ENCODE data around the gene TAOK1. TPM values are rescaled to one million over a fixed set of nuclear protein-coding genes. Genes with fewer than 3 reads are reported as not detected.

TAOK1 gene
- total RNA-seq, 1 experiment from 2014 or later = 56.3 TPM

DNA sequence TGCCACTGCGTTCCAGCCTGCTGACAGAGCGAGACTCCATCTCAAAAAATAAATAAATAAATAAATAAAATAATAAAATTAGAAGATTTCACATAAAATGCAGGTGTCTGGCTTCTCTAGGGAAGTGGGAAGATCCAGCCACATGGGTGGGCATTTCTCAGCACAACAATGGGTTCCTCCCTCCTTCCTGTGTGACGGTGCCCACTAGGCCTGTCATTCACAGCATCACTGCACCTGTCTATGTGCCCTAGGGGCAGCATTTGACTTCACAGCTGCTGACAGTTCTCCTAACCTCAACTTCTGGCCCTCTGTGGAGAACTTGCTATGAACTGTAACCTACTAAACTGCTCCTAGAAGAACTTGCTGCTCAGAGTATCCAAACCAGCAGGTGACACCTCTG lies 173.7 kb downstream of the TAOK1 start:
- H3K27ac ChIP-seq (ENCODE audit: low read depth, low read length) = no peak overlapping the region
- ChIA-PET CTCF (interaction anchor here (1.0 to 1.3 kb wide), 2 partner anchors 54 to 194 kb away, joined by 3 to 5 read pairs; no protein-coding TSS in a partner anchor), RAD21 (ENCODE audit: low non-redundant PET in 1 of 2, low total read pairs in 2 of 2, uncharacterized antibody in 2 of 2, unreplicated experiment in 2 of 2) (no interaction called here), POLR2A (no interaction called here)
- H3K36me3 ChIP-seq (ENCODE audit: control insufficient read depth in 1 of 2, insufficient read depth in 2 of 2, low read length in 2 of 2) = peaks cover 3 to 4% of the 10 kb centered on the region in 2 experiments; a peak in 1 of 4 replicates
- DNase-seq (ENCODE audit: low read depth, low spot score) (no peak), ATAC-seq (no peak)
- H3K9me3 ChIP-seq (ENCODE audit: control insufficient read depth in 1 of 2, insufficient read depth in 1 of 2, low read depth in 1 of 2, low read length in 2 of 2) = no peaks in the 10 kb centered on the region
- no peak overlapping the region for H3K9ac ChIP-seq (ENCODE audit: low read length)
- intact Hi-C loops (cut with micrococcal nuclease) = no loop called here
- peaks cover 10% of the 10 kb centered on the region; the same call in 1 of the 2 replicates for H3K79me2 ChIP-seq (ENCODE audit: insufficient read depth, low read length)
- H3K9me2 ChIP-seq (ENCODE audit: insufficient read depth) = no peaks in the 10 kb centered on the region
- H3K4me2 ChIP-seq (ENCODE audit: low read length) = no peak overlapping the region
- BruUV-seq (replicated peaks) = no TSS peak
- peaks cover 10 to 19% of the 10 kb centered on the region in 2 experiments for H3K4me1 ChIP-seq (ENCODE audit: control insufficient read depth in 1 of 2, insufficient read depth in 2 of 2, low read length in 2 of 2)
- H2AFZ ChIP-seq (ENCODE audit: low read depth, low read length, poor library complexity, severe bottlenecking) = no peak overlapping the region
- no peaks in the 10 kb centered on the region for H4K20me1 ChIP-seq (ENCODE audit: insufficient read depth)
- no peak overlapping the region for H3K4me3 ChIP-seq (replicated peaks in 1 of 2; ENCODE audit: low read depth in 1 of 2, low read length in 2 of 2)
- no peaks in the 10 kb centered on the region for H3K27me3 ChIP-seq (ENCODE audit: insufficient read depth, low read length)
- no peak for TF ChIP-seq RAD21 (IDR thresholded peaks at IDR 0.05; ENCODE audit: low read depth)
- TF ChIP-seq FOSL1 (IDR thresholded peaks at IDR 0.05; ENCODE audit: low read depth) = no peak
- TF ChIP-seq, protein P1, sequence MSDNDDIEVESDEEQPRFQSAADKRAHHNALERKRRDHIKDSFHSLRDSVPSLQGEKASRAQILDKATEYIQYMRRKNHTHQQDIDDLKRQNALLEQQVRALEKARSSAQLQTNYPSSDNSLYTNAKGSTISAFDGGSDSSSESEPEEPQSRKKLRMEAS (IDR thresholded peaks at IDR 0.05) = no peak
- TF ChIP-seq SIN3A (IDR thresholded peaks at IDR 0.05; ENCODE audit: low read depth) = no peak
- TF ChIP-seq CEBPB (IDR thresholded peaks at IDR 0.05; ENCODE audit: low read depth) = no peak
- TF ChIP-seq POLR2AphosphoS5 (IDR thresholded peaks at IDR 0.05; ENCODE audit: low read depth, low read length) = no peak
- TF ChIP-seq EZH2 (IDR thresholded peaks at IDR 0.05) = no peak
- TF ChIP-seq ZNF274 (IDR thresholded peaks at IDR 0.05; ENCODE audit: low read depth, low read length) = no peak
- TF ChIP-seq YY1 (IDR thresholded peaks at IDR 0.05; ENCODE audit: extremely low read depth, insufficient replicate concordance, low read depth, low read length) = no peak
- TF ChIP-seq SRF (IDR thresholded peaks at IDR 0.05; ENCODE audit: low read depth) = no peak
- no peak for TF ChIP-seq ZBTB33 (IDR thresholded peaks at IDR 0.05; ENCODE audit: extremely low read depth, insufficient replicate concordance, low read length)
- TF ChIP-seq REST (IDR thresholded peaks at IDR 0.05; ENCODE audit: low read depth) = no peak
- TF ChIP-seq EZH2phosphoT487 (IDR thresholded peaks at IDR 0.05; ENCODE audit: borderline replicate concordance) = no peak

All from HCT116 (cell line).